Panc1 (cell line): ENCODE results near the gene HTRA2. TPM values are rescaled to one million over a fixed set of nuclear protein-coding genes. Genes with fewer than 3 reads are reported as not detected.

Experiments
- ATAC-seq: fragments of 200-7000 bp; cut with Tn5 transposase; 2 replicates; pipeline ENCODE4 v1.9.1; 2020; ENCODE audit warnings: mild to moderate bottlenecking, moderate library complexity
- BruUV-seq: library from RNA; stranded (reverse); fragments of 400-500 nt; replicated peaks from 2 replicates; lab custom pipeline; 2021; lab: Mats Ljungman, UMichigan
- CTCF ChIA-PET: fragments of 300-600 bp; sonication (Branson Sonifier 250); formaldehyde crosslinking; loops from one replicate; lab custom pipeline; 2022; ENCODE audit warnings: antibody characterized with exemption; lab: Charles Lee
- POLR2A ChIA-PET: fragments of 300-600 bp; sonication (Branson Sonifier 250); formaldehyde crosslinking; loops from one replicate; lab custom pipeline; 2022; ENCODE audit warnings: antibody characterized with exemption; lab: Charles Lee
- DNase-seq: peaks from one replicate; pipeline ENCODE4 v3.0.0-alpha.2; 2010; ENCODE audit warnings: low read depth, low spot score
- H3K27ac ChIP-seq: 2 replicates; pipeline ENCODE4 v1.5.1; 2011; ENCODE audit warnings: mild to moderate bottlenecking, low read length, inconsistent platforms
- H3K27me3 ChIP-seq: fragments of 200-500 bp; sonication (Bioruptor generic); 2 replicates; pipeline ENCODE4 v1.6.0; 2014; ENCODE audit warnings: low read length, inconsistent platforms; ENCODE audit not compliant: control insufficient read depth, insufficient read depth
- H3K36me3 ChIP-seq: fragments of 200-500 bp; sonication (Bioruptor generic); 2 replicates; pipeline ENCODE4 v1.5.1; 2014; ENCODE audit warnings: inconsistent platforms, mild to moderate bottlenecking, low read length, moderate library complexity; ENCODE audit not compliant: control insufficient read depth, insufficient read depth
- H3K4me1 ChIP-seq: 2 replicates; pipeline ENCODE4 v1.5.1; 2011; ENCODE audit warnings: inconsistent platforms, mild to moderate bottlenecking, low read length, moderate library complexity; ENCODE audit not compliant: control insufficient read depth, insufficient read depth
- H3K4me3 ChIP-seq, 2 experiments: 2 replicates each; pipeline ENCODE4 v1.5.1; 2011 to 2012; ENCODE audit warnings: low read depth in 2 of 2, low read length in 2 of 2, mild to moderate bottlenecking in 2 of 2, inconsistent platforms in 1 of 2, moderate library complexity in 1 of 2
- H3K9me3 ChIP-seq: fragments of 200-500 bp; sonication (Bioruptor generic); 2 replicates; pipeline ENCODE4 v1.5.1; 2014; ENCODE audit warnings: low read depth, mild to moderate bottlenecking, inconsistent platforms, low read length, moderate library complexity; ENCODE audit not compliant: control insufficient read depth, insufficient read depth
- POLR2AphosphoS5 ChIP-seq: IDR thresholded peaks from 2 replicates; pipeline ENCODE4 v1.6.1; 2012; ENCODE audit warnings: mild to moderate bottlenecking, low read depth, low read length, moderate library complexity
- SIN3A ChIP-seq: IDR thresholded peaks from 2 replicates; pipeline ENCODE4 v1.6.1; 2012; ENCODE audit warnings: low read depth, mild to moderate bottlenecking, low read length, moderate library complexity, borderline replicate concordance; ENCODE audit not compliant: insufficient read depth
- TCF7L2 ChIP-seq: IDR thresholded peaks from 2 replicates; pipeline ENCODE4 v1.6.1; 2011; ENCODE audit warnings: mild to moderate bottlenecking, low read depth, low read length, inconsistent platforms
- in situ Hi-C: cut with HindIII; loops from 2 replicates; pipeline ENCODE4 v1.10.0; 2016; ENCODE audit warnings: low sequenced_read_pairs, low pct_unique_long_range_greater_than_20kb
- intact Hi-C: fragments of 100-400 bp; cut with micrococcal nuclease; formaldehyde crosslinking; loops from one replicate; pipeline ENCODE4 v1.10.0; 2022; ENCODE audit not compliant: unreplicated experiment
- total RNA-seq: library from RNA; stranded (reverse); gene quantifications from one replicate; pipeline ENCODE4 v1.2.1, GENCODE V29; 2021; ENCODE audit not compliant: unreplicated experiment
- TF ChIP-seq, protein P1 (sequence below): fragments of 450-650 bp; IDR thresholded peaks from 2 replicates; pipeline ENCODE4 v1.5.1; 2017; ENCODE audit warnings: mild to moderate bottlenecking
- TF ChIP-seq, protein P2 (sequence below), 2 experiments: IDR thresholded peaks; 2 replicates each; pipeline ENCODE4 v1.6.1; 2011 to 2012; ENCODE audit warnings: low read depth in 2 of 2, control low read depth in 1 of 2, low read length in 1 of 2, mild to moderate bottlenecking in 1 of 2, moderate library complexity in 1 of 2; ENCODE audit not compliant: insufficient read depth in 1 of 2

The HTRA2 gene
- total RNA-seq, 1 experiment from 2014 or later = 21.2 TPM

DNA sequence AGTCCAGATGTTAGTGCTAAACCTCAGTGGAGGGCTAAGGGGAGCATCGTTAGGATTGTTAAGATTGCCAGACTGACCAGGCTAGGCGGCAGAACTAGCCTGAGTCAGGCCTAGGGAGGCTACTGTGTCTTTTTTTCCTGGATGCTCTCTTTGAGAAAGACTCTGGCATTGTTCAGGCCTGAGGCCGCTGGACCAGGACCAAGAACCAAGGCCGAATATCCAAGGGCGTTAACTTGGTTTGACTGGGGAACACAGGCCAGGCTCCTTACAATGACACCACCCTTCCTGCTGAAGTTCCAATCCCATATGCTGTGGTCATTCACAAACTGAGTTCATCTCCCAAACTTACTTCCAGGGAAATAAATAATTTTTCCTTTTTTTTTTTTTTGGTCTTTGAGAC is 10.6 kb downstream of the HTRA2 start:
- H3K9me3 ChIP-seq = no peaks in the 10 kb centered on the region
- CTCF ChIA-PET = no interaction called here
- ATAC-seq (no peak), DNase-seq (no peak)
- H3K36me3 ChIP-seq = no peaks in the 10 kb centered on the region
- no peak overlapping the region for H3K27ac ChIP-seq
- H3K27me3 ChIP-seq = no peaks in the 10 kb centered on the region; the same call in 1 of the 2 replicates
- TF ChIP-seq, protein P1, sequence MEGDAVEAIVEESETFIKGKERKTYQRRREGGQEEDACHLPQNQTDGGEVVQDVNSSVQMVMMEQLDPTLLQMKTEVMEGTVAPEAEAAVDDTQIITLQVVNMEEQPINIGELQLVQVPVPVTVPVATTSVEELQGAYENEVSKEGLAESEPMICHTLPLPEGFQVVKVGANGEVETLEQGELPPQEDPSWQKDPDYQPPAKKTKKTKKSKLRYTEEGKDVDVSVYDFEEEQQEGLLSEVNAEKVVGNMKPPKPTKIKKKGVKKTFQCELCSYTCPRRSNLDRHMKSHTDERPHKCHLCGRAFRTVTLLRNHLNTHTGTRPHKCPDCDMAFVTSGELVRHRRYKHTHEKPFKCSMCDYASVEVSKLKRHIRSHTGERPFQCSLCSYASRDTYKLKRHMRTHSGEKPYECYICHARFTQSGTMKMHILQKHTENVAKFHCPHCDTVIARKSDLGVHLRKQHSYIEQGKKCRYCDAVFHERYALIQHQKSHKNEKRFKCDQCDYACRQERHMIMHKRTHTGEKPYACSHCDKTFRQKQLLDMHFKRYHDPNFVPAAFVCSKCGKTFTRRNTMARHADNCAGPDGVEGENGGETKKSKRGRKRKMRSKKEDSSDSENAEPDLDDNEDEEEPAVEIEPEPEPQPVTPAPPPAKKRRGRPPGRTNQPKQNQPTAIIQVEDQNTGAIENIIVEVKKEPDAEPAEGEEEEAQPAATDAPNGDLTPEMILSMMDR = no peak
- no peak for TF ChIP-seq TCF7L2
- TF ChIP-seq, protein P2, sequence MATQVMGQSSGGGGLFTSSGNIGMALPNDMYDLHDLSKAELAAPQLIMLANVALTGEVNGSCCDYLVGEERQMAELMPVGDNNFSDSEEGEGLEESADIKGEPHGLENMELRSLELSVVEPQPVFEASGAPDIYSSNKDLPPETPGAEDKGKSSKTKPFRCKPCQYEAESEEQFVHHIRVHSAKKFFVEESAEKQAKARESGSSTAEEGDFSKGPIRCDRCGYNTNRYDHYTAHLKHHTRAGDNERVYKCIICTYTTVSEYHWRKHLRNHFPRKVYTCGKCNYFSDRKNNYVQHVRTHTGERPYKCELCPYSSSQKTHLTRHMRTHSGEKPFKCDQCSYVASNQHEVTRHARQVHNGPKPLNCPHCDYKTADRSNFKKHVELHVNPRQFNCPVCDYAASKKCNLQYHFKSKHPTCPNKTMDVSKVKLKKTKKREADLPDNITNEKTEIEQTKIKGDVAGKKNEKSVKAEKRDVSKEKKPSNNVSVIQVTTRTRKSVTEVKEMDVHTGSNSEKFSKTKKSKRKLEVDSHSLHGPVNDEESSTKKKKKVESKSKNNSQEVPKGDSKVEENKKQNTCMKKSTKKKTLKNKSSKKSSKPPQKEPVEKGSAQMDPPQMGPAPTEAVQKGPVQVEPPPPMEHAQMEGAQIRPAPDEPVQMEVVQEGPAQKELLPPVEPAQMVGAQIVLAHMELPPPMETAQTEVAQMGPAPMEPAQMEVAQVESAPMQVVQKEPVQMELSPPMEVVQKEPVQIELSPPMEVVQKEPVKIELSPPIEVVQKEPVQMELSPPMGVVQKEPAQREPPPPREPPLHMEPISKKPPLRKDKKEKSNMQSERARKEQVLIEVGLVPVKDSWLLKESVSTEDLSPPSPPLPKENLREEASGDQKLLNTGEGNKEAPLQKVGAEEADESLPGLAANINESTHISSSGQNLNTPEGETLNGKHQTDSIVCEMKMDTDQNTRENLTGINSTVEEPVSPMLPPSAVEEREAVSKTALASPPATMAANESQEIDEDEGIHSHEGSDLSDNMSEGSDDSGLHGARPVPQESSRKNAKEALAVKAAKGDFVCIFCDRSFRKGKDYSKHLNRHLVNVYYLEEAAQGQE (IDR thresholded peaks at IDR 0.05; ENCODE audit: insufficient read depth in 1 of 2, low read depth in 2 of 2, low read length in 1 of 2) = no peak
- TF ChIP-seq POLR2AphosphoS5 = no peak
- TF ChIP-seq SIN3A = no peak
- H3K4me3 ChIP-seq = no peak overlapping the region
- intact Hi-C loops (no loop called here), in situ Hi-C loops (no loop called here)
- BruUV-seq = no TSS peak
- POLR2A ChIA-PET = no interaction called here
- H3K4me1 ChIP-seq = no peaks in the 10 kb centered on the region

DNA sequence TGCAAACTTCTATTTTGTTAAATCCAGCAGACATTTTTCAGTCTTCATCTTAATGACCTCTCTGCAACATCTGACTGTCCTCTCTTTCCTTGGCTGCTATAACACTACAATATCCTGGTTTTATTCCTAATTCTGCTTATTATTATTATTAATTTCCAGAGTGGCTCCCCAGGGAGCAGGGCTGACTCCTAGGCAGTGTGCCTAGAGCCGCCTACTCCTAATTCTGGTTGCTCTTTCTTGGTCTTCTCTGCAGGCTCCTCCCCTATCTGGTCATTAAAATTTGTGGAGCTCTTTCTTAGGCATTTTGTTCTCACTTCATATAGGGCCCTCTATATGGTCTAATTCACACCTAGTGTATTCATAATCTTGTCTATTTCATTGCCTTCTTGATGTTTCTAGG is 13.2 kb downstream of the HTRA2 start:
- TF ChIP-seq, protein P1 = no peak
- TF ChIP-seq, protein P2 (IDR thresholded peaks at IDR 0.05; ENCODE audit: insufficient read depth in 1 of 2, low read depth in 2 of 2, low read length in 1 of 2) = no peak
- intact Hi-C loops = no loop called here
- CTCF ChIA-PET = interaction anchor here (0.7 kb wide), 1 partner anchor 794 kb away, joined by 6 read pairs; no protein-coding TSS in a partner anchor
- Histone ChIP-seq H3K36me3 (no peaks in the 10 kb centered on the region), H3K4me1 (0 out of 2 replicates have a peak, but pooled peaks cover under 1% of the 10 kb centered on the region), H3K27ac (no peak overlapping the region), H3K4me3 (no peak overlapping the region), H3K9me3 (no peaks in the 10 kb centered on the region), H3K27me3 (no peaks in the 10 kb centered on the region; the same call in 1 of the 2 replicates)
- no TSS peak for BruUV-seq
- ATAC-seq (no peak), DNase-seq (no peak)
- in situ Hi-C loops = no loop called here
- POLR2A ChIA-PET = no interaction called here
